WTC11 (cell line): ENCODE measurements around the gene ACRV1. TPM values are rescaled to one million over a fixed set of nuclear protein-coding genes. Genes with fewer than 3 reads are reported as not detected.

ENCODE experiments used
- ATAC-seq: fragments of 200-7000 bp; cut with Tn5 transposase; 2 replicates; pipeline ENCODE4 v1.10.0; 2021; ENCODE audit warnings: mild to moderate bottlenecking, moderate library complexity
- CTCF ChIA-PET: fragments of 300-600 bp; sonication (Branson Sonifier 250); formaldehyde crosslinking; loops from one replicate; lab custom pipeline; 2021; ENCODE audit warnings: antibody characterized with exemption; lab: Charles Lee
- POLR2A ChIA-PET: fragments of 350-600 bp; sonication (Branson Sonifier 250); formaldehyde crosslinking; loops from one replicate; lab custom pipeline; 2021; ENCODE audit warnings: antibody characterized with exemption; lab: Charles Lee
- DNase-seq: peaks from one replicate; pipeline ENCODE4 v3.0.0; 2021; ENCODE audit warnings: low spot score
- H3K27ac Mint-ChIP-seq: 2 replicates; pipeline ENCODE4 v1.8.0; 2021; ENCODE audit warnings: mixed read lengths
- H3K27me3 Mint-ChIP-seq: 2 replicates; pipeline ENCODE4 v1.8.0; 2021; ENCODE audit warnings: low read depth, mild to moderate bottlenecking, moderate library complexity, mixed read lengths
- H3K36me3 Mint-ChIP-seq: 2 replicates; pipeline ENCODE4 v1.8.0; 2021; ENCODE audit warnings: mixed read lengths
- H3K4me1 Mint-ChIP-seq: 2 replicates; pipeline ENCODE4 v1.8.0; 2022; ENCODE audit warnings: mixed read lengths
- H3K4me3 Mint-ChIP-seq: 2 replicates; pipeline ENCODE4 v1.8.0; 2021; ENCODE audit warnings: mild to moderate bottlenecking, moderate library complexity, mixed read lengths
- H3K9me3 Mint-ChIP-seq: 2 replicates; pipeline ENCODE4 v1.8.0; 2021; ENCODE audit warnings: mixed read lengths
- ATF3 ChIP-seq: sonication (generic); formaldehyde crosslinking; conservative IDR thresholded peaks from 2 replicates; pipeline ENCODE4 v1.8.1; 2022; ENCODE audit warnings: mild to moderate bottlenecking, missing genetic modification reagents
- ATF6 ChIP-seq: sonication (generic); formaldehyde crosslinking; IDR thresholded peaks from 2 replicates; pipeline ENCODE4 v1.8.1; 2023; ENCODE audit warnings: mild to moderate bottlenecking, missing genetic modification reagents
- CBFB ChIP-seq: sonication (generic); formaldehyde crosslinking; IDR thresholded peaks from 2 replicates; pipeline ENCODE4 v1.8.1; 2022; ENCODE audit warnings: mild to moderate bottlenecking, low read depth, missing genetic modification reagents
- CREM ChIP-seq: sonication (generic); formaldehyde crosslinking; IDR thresholded peaks from 2 replicates; pipeline ENCODE4 v1.8.1; 2022; ENCODE audit warnings: mild to moderate bottlenecking, missing genetic modification reagents, moderate library complexity
- ETV6 ChIP-seq: sonication (generic); formaldehyde crosslinking; IDR thresholded peaks from 2 replicates; pipeline ENCODE4 v1.8.1; 2022; ENCODE audit warnings: mild to moderate bottlenecking, missing genetic modification reagents
- IRF1 ChIP-seq: sonication (generic); formaldehyde crosslinking; IDR thresholded peaks from 2 replicates; pipeline ENCODE4 v1.8.0; 2023; ENCODE audit warnings: missing genetic modification reagents
- MXD4 ChIP-seq: fragments of 250-450 bp; sonication (Bioruptor Pico); IDR thresholded peaks from 2 replicates; pipeline ENCODE4 v1.8.0; 2021; ENCODE audit warnings: mild to moderate bottlenecking, moderate library complexity, borderline replicate concordance
- MYBL2 ChIP-seq: sonication (generic); formaldehyde crosslinking; IDR thresholded peaks from 2 replicates; pipeline ENCODE4 v1.8.1; 2023; ENCODE audit warnings: mild to moderate bottlenecking, moderate library complexity, missing genetic modification reagents
- NFATC4 ChIP-seq: fragments of 250-450 bp; sonication (Bioruptor Pico); IDR thresholded peaks from 2 replicates; pipeline ENCODE4 v1.9.0; 2021; ENCODE audit warnings: mild to moderate bottlenecking
- NFYB ChIP-seq: sonication (generic); formaldehyde crosslinking; conservative IDR thresholded peaks from 2 replicates; pipeline ENCODE4 v1.8.0; 2022; ENCODE audit warnings: low read depth, missing genetic modification reagents
- TEAD4 ChIP-seq: sonication (generic); formaldehyde crosslinking; IDR thresholded peaks from 2 replicates; pipeline ENCODE4 v1.8.0; 2022; ENCODE audit warnings: mild to moderate bottlenecking, missing genetic modification reagents
- TP53 ChIP-seq: sonication (generic); formaldehyde crosslinking; IDR thresholded peaks from 2 replicates; pipeline ENCODE4 v1.8.1; 2023; ENCODE audit warnings: mild to moderate bottlenecking, missing genetic modification reagents
- USF1 ChIP-seq: sonication (generic); formaldehyde crosslinking; IDR thresholded peaks from 2 replicates; pipeline ENCODE4 v1.8.0; 2022; ENCODE audit warnings: mild to moderate bottlenecking, missing genetic modification reagents
- ZNF263 ChIP-seq: sonication (generic); formaldehyde crosslinking; IDR thresholded peaks from 2 replicates; pipeline ENCODE4 v1.8.1; 2022; ENCODE audit warnings: low read depth, mild to moderate bottlenecking, moderate library complexity, missing genetic modification reagents
- ZNF416 ChIP-seq: fragments of 250-450 bp; sonication (Bioruptor Pico); IDR thresholded peaks from 2 replicates; pipeline ENCODE4 v1.9.0; 2021; ENCODE audit warnings: mild to moderate bottlenecking, inconsistent platforms
- ZNF423 ChIP-seq: fragments of 250-450 bp; sonication (Bioruptor Pico); IDR thresholded peaks from 2 replicates; pipeline ENCODE4 v2.1.2; 2022; ENCODE audit warnings: mild to moderate bottlenecking, moderate library complexity
- ZNF512 ChIP-seq: sonication (generic); formaldehyde crosslinking; IDR thresholded peaks from 2 replicates; pipeline ENCODE4 v1.8.1; 2022; ENCODE audit warnings: missing genetic modification reagents, borderline replicate concordance
- total RNA-seq: library from RNA; stranded (reverse); gene quantifications from 3 replicates; pipeline ENCODE4 v1.2.3, GENCODE V29; 2021
- TF ChIP-seq, protein P1 (sequence below): sonication (generic); formaldehyde crosslinking; conservative IDR thresholded peaks from 2 replicates; pipeline ENCODE4 v1.8.1; 2023; ENCODE audit warnings: mild to moderate bottlenecking, low read depth, missing genetic modification reagents, moderate library complexity
- TF ChIP-seq, protein P2 (sequence below): sonication (generic); formaldehyde crosslinking; IDR thresholded peaks from 2 replicates; pipeline ENCODE4 v1.8.0; 2022; ENCODE audit warnings: mild to moderate bottlenecking, missing genetic modification reagents
- TF ChIP-seq, protein P3 (sequence below): sonication (generic); formaldehyde crosslinking; IDR thresholded peaks from 2 replicates; pipeline ENCODE4 v1.8.1; 2023; ENCODE audit warnings: mild to moderate bottlenecking, missing genetic modification reagents

Gene ACRV1
- total RNA-seq, 1 experiment from 2014 or later, result not detected

DNA sequence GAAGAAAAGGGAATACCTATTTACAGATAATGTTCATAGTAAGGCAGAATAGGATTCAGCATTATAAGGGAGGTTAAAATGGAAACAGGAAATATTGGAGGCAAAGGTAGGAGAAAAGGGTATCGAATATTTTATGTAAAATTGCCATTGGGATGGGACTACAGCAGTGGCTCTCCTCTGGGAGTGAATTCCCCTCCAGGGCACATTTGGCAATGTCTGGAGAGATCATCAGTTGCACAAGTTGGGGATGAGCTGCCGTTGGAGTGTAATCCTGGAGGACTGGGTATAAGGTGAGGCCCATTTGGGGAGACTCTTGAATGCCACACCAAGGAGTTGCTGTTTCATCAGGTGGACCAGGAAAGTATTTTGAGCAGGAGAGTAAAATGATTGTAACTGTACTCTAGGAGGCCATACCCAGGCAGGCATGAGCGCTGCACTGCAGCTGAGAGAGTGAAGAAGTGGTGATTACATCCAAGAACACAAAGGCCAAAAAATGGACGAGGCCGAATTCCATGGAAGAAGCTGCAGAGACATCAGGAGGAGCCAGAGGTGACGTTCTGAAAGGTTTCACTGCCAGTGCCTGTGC lies 8.7 kb upstream of the ACRV1 start:
- no peak overlapping the region for H3K4me3 Mint-ChIP-seq
- H3K36me3 Mint-ChIP-seq, result peaks cover 35% of the 10 kb centered on the region
- no peak for TF ChIP-seq CREM (CRISPR knock-in tag)
- no peak for TF ChIP-seq TP53 (CRISPR knock-in tag)
- ChIA-PET POLR2A (no interaction called here), CTCF (interaction anchor here (1.6 kb wide), 1 partner anchor 10 kb away, joined by 6 read pairs; no protein-coding TSS in a partner anchor)
- DNase-seq (no peak), ATAC-seq (no peak)
- H3K27me3 Mint-ChIP-seq, result no peaks in the 10 kb centered on the region; the same call in 1 of the 2 replicates
- H3K9me3 Mint-ChIP-seq, result peaks cover 24% of the 10 kb centered on the region
- peak overlapping the region; percentile 24; the same call in 1 of the 2 replicates for H3K27ac Mint-ChIP-seq
- peaks cover 27% of the 10 kb centered on the region for H3K4me1 Mint-ChIP-seq

GRCh38 chr11:125688632-125689031 lies 8.0 kb upstream of the ACRV1 start:
- TF ChIP-seq USF1 (CRISPR knock-in tag) (no peak), CBFB (no peak), TEAD4 (CRISPR knock-in tag) (no peak), MXD4 (CRISPR knock-in tag) (no peak), ATF3 (CRISPR knock-in tag) (no peak), ZNF423 (CRISPR knock-in tag) (no peak), MYBL2 (no peak), ZNF512 (no peak), IRF1 (no peak), NFYB (CRISPR knock-in tag) (no peak), ATF6 (CRISPR knock-in tag) (no peak), ETV6 (CRISPR knock-in tag) (no peak), ZNF263 (CRISPR knock-in tag) (no peak), NFATC4 (no peak), ZNF416 (CRISPR knock-in tag) (no peak)
- TF ChIP-seq, protein P1, sequence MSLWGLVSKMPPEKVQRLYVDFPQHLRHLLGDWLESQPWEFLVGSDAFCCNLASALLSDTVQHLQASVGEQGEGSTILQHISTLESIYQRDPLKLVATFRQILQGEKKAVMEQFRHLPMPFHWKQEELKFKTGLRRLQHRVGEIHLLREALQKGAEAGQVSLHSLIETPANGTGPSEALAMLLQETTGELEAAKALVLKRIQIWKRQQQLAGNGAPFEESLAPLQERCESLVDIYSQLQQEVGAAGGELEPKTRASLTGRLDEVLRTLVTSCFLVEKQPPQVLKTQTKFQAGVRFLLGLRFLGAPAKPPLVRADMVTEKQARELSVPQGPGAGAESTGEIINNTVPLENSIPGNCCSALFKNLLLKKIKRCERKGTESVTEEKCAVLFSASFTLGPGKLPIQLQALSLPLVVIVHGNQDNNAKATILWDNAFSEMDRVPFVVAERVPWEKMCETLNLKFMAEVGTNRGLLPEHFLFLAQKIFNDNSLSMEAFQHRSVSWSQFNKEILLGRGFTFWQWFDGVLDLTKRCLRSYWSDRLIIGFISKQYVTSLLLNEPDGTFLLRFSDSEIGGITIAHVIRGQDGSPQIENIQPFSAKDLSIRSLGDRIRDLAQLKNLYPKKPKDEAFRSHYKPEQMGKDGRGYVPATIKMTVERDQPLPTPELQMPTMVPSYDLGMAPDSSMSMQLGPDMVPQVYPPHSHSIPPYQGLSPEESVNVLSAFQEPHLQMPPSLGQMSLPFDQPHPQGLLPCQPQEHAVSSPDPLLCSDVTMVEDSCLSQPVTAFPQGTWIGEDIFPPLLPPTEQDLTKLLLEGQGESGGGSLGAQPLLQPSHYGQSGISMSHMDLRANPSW, result no peak
- TF ChIP-seq, protein P2, sequence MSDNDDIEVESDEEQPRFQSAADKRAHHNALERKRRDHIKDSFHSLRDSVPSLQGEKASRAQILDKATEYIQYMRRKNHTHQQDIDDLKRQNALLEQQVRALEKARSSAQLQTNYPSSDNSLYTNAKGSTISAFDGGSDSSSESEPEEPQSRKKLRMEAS (CRISPR knock-in tag), result no peak
- TF ChIP-seq, protein P3, sequence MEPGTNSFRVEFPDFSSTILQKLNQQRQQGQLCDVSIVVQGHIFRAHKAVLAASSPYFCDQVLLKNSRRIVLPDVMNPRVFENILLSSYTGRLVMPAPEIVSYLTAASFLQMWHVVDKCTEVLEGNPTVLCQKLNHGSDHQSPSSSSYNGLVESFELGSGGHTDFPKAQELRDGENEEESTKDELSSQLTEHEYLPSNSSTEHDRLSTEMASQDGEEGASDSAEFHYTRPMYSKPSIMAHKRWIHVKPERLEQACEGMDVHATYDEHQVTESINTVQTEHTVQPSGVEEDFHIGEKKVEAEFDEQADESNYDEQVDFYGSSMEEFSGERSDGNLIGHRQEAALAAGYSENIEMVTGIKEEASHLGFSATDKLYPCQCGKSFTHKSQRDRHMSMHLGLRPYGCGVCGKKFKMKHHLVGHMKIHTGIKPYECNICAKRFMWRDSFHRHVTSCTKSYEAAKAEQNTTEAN (CRISPR knock-in tag), result no peak
- CTCF ChIA-PET, result interaction anchor here (0.8 to 1.6 kb wide), 2 partner anchors 9 to 62 kb away, joined by 3 to 6 read pairs; no protein-coding TSS in a partner anchor
- Mint-ChIP-seq H3K27ac (no peak overlapping the region), H3K4me1 (peaks cover 34% of the 10 kb centered on the region), H3K36me3 (peaks cover 40% of the 10 kb centered on the region), H3K4me3 (no peak overlapping the region), H3K9me3 (peaks cover 24% of the 10 kb centered on the region), H3K27me3 (no peaks in the 10 kb centered on the region; the same call in 1 of the 2 replicates)
- no peak for DNase-seq
- POLR2A ChIA-PET, result no interaction called here
- no peak; the same call in 1 of the 2 replicates for ATAC-seq
